BLaER1 treated with 17β-estradiol and CSF1 and Interleukin-3, amounts not matched to agents 10 nM and 100 nM (cell line): ENCODE measurements around the gene HOXC9.
A peak's percentile ranks its signal among the peaks of the same experiment; 100 is the strongest.

Source experiments
- H3K27ac ChIP-seq, 11 experiments: shearing (Covaris generic); formaldehyde crosslinking; 2 replicates each; pipeline ENCODE4 v1.8.1; 2022
- H3K27me3 ChIP-seq, 11 experiments: shearing (Covaris generic); formaldehyde crosslinking; 2 replicates each; pipeline ENCODE4 v1.8.1; 2022
- H3K36me3 ChIP-seq, 11 experiments: shearing (Covaris generic); formaldehyde crosslinking; 2 replicates each; pipeline ENCODE4 v1.8.1; 2022
- H3K4me1 ChIP-seq, 10 experiments: shearing (Covaris generic); formaldehyde crosslinking; 2 replicates each; pipeline ENCODE4 v1.8.1; 2022
- H3K4me2 ChIP-seq, 11 experiments: shearing (Covaris generic); formaldehyde crosslinking; 2 replicates each; pipeline ENCODE4 v1.8.1; 2022
- H3K4me3 ChIP-seq, 10 experiments: shearing (Covaris generic); formaldehyde crosslinking; 2 replicates each; pipeline ENCODE4 v1.8.1; 2022
- H3K9ac ChIP-seq, 11 experiments: shearing (Covaris generic); formaldehyde crosslinking; 2 replicates each; pipeline ENCODE4 v1.8.1; 2022
- H3K9me3 ChIP-seq, 11 experiments: shearing (Covaris generic); formaldehyde crosslinking; replicated peaks in 1 of 11; 2 replicates each; pipeline ENCODE4 v1.8.1; 2022
- H4K20me1 ChIP-seq, 11 experiments: shearing (Covaris generic); formaldehyde crosslinking; 2 replicates each; pipeline ENCODE4 v1.8.1; 2022
- Cebpa-rat ChIP-seq, 11 experiments: shearing (Covaris generic); IDR thresholded peaks; 2 replicates each; pipeline ENCODE4 v1.8.1; 2022

Gene HOXC9

DNA sequence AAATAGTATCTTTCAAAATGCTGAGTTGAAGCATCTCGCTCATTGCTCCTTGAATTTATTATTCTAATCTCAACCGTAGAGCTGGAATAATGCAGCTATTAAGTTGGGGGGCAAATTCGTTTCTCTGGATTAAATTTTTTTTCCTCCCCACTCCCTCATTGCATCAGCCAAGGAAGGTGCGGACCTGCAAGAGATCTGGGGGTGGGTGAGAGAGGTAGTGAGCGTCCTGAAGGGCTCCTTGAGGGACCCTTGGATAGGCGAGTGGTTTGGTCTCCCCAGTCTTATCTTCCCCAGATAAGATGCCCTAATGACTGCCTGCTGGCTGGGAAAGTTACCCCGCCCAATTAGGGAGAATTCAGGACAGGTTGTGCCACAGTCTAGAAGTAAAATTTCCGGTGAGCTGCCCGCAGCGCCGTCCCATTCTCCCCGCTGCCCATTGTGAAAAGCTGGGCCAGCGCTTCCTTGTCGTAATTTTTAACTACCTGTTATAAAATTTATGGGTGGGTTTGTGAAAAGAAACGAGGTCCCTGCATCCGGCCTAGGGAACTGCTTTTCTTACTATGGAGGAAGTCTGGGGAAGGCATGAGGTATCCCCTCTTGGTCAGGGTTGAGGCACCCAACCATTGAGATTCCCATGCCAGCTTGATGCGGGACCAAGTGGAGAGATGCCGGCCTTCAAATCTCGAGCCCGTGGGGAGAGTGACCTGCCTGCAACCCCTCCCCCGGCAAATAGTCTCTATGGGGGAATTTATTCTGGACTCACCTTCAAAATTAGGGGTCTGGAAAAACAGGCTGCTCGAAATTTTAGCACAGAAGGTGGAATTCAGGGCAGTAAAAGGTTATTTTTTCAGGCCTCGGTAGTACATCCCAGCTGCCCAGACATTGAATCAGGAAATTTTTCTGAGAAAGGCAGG, 15.3 kb downstream of the HOXC9 start:
- no peak overlapping the region for H3K4me2 ChIP-seq
- peaks cover 0 to 7% (median 0%) of the 10 kb centered on the region in 10 experiments; a peak in 3 of 20 replicates for H3K4me1 ChIP-seq
- no peak overlapping the region for H3K9ac ChIP-seq
- H3K9me3 ChIP-seq, result peaks cover 0 to 38% (median 5%) of the 10 kb centered on the region in 11 experiments; a peak in 8 of 22 replicates
- no peaks in the 10 kb centered on the region for H3K36me3 ChIP-seq
- peaks cover 0 to 89% (median 66%) of the 10 kb centered on the region in 11 experiments; a peak in 18 of 22 replicates for H4K20me1 ChIP-seq
- no peak overlapping the region for H3K4me3 ChIP-seq
- H3K27ac ChIP-seq, result no peak overlapping the region
- no peak for TF ChIP-seq Cebpa-rat (IDR thresholded peaks at IDR 0.05)
- H3K27me3 ChIP-seq, result peaks cover 100% of the 10 kb centered on the region in 11 experiments

DNA sequence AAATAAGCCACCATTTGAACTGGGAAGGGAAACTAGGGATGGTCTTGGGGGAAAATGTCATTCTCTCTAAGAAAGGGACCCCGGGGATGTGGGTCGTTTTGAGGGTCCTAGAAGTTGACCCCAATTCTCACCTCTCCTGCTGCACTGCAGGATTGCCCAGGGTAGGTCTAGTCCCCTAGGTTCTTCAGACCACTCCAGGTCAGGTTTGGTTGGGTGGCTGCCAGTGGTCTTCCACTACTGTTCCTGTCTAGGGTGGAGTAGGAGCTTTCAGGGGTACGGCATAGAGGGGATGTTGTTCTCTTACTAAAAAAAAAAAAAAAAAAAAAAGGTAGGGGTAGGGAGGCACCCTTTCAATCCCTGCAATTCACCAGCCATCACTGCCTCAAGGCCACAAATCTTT, 16.1 kb downstream of the HOXC9 start:
- peaks cover 100% of the 10 kb centered on the region in 11 experiments for H3K27me3 ChIP-seq
- no peak overlapping the region for H3K27ac ChIP-seq
- TF ChIP-seq Cebpa-rat (IDR thresholded peaks at IDR 0.05), result no peak
- peaks cover 0 to 38% (median 5%) of the 10 kb centered on the region in 11 experiments; a peak in 8 of 22 replicates for H3K9me3 ChIP-seq
- H3K9ac ChIP-seq, result no peak overlapping the region
- H3K4me1 ChIP-seq, result peaks cover 0 to 6% (median 0%) of the 10 kb centered on the region in 10 experiments; a peak in 3 of 20 replicates
- H3K4me2 ChIP-seq, result no peak overlapping the region
- H3K36me3 ChIP-seq, result no peaks in the 10 kb centered on the region
- peaks cover 0 to 89% (median 66%) of the 10 kb centered on the region in 11 experiments; a peak in 18 of 22 replicates for H4K20me1 ChIP-seq
- H3K4me3 ChIP-seq, result no peak overlapping the region

DNA sequence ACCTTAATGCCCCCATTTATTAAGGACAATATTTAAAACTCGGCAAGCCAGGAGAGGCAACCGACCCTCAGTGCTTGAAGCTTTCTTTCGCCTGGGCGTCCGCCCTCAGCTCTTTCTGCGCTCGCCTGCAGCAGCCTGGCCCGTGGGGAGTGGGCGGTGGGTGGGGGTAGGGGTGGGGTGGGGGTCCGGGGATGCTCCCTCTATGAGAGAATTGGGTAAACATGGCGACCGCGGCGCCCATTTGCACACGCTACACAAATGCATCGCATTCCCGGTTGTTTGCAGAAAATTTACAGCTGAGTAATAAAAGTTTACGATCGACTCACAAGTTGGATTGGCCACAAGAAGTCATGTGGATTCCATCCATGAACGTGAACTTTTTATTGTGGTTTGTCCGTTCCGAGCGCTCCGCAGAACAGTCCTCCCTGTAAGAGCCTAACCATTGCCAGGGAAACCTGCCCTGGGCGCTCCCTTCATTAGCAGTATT, 16.6 kb downstream of the HOXC9 start:
- Histone ChIP-seq H3K27ac (no peak overlapping the region), H3K9me3 (peaks cover 0 to 38% (median 5%) of the 10 kb centered on the region in 11 experiments; a peak in 8 of 22 replicates), H3K36me3 (no peaks in the 10 kb centered on the region), H3K9ac (no peak overlapping the region), H3K27me3 (peaks cover 100% of the 10 kb centered on the region in 11 experiments), H3K4me2 (no peak overlapping the region), H4K20me1 (peaks cover 0 to 89% (median 66%) of the 10 kb centered on the region in 11 experiments; a peak in 18 of 22 replicates), H3K4me3 (no peak overlapping the region), H3K4me1 (peaks cover 0 to under 1% (median 0%) of the 10 kb centered on the region in 10 experiments; a peak in 2 of 20 replicates)
- TF ChIP-seq Cebpa-rat (IDR thresholded peaks at IDR 0.05), result no peak

DNA sequence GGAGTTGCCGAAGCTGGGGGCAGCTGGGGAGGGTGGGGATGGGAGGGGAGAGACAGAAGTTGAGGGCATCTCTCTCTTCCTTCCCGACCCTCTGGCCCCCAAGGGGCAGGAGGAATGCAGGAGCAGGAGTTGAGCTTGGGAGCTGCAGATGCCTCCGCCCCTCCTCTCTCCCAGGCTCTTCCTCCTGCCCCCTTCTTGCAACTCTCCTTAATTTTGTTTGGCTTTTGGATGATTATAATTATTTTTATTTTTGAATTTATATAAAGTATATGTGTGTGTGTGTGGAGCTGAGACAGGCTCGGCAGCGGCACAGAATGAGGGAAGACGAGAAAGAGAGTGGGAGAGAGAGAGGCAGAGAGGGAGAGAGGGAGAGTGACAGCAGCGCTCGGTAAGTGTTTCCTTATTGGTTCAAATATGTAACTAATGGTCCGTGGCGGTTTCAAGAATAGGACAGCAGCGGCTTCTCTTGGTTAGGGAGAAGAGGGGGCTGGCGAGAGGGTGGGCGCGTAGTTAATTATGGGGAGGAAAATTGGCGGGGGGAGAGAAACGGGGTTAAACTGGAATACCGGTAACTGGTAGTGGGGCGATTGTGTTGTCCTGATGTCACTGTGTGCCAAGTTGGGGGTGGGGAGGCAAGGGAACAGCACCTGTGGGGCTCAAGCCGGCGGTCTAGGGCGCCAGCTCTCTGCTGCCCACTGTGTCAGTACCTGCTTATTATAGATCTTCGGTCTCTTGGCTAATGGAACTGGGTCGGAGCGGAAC, 17.2 kb downstream of the HOXC9 start:
- peaks cover 100% of the 10 kb centered on the region in 11 experiments for H3K27me3 ChIP-seq

DNA sequence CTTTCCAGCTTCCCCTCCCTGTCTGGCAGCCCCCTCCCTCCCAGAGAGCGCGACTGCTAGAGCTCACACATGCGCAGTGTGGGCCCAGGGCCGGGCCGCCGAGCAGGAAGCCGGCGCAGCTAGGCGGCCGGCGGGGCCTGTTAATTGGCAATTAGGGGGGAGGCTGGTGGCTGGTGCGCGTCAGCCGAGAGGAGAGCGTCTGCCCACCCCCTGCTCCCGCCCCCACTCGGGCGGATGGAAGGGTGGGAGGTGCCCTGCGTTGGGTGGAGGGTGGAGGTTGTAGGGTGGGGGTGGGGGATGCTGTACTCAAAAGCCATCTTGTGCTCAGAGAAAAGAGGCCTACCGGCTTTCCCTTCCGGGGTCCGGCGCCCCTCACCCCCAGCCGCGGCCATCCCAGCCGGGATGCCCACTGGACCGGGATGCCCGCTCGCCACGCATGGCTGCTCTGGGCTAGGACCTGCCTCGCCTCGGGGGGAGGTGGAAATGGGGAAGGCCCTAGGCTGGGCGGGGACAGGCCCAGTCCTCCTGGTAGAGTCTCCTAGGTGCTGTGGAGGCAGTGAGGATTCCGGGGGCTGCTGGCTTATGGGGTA, 18.0 kb downstream of the HOXC9 start:
- Histone ChIP-seq H3K36me3 (no peaks in the 10 kb centered on the region), H3K4me3 (peak overlapping the region in 3 of 10 experiments; percentile 16 to 36 (median 24); a peak in 3 of 20 replicates), H3K4me2 (peak overlapping the region in 6 of 11 experiments; percentile 16 to 62 (median 46); a peak in 7 of 22 replicates), H3K27me3 (peaks cover 100% of the 10 kb centered on the region in 11 experiments), H4K20me1 (peaks cover 0 to 91% (median 65%) of the 10 kb centered on the region in 11 experiments; a peak in 18 of 22 replicates), H3K4me1 (no peaks in the 10 kb centered on the region; a peak in 1 of 20 replicates), H3K9me3 (peaks cover 0 to 35% (median 5%) of the 10 kb centered on the region in 11 experiments; a peak in 8 of 22 replicates), H3K27ac (no peak overlapping the region), H3K9ac (no peak overlapping the region)
- no peak for TF ChIP-seq Cebpa-rat (IDR thresholded peaks at IDR 0.05)

More for the DNA sequence above, 17.2 kb downstream of the HOXC9 start:
- no peak overlapping the region for H3K9ac ChIP-seq
- peaks cover 0 to 91% (median 69%) of the 10 kb centered on the region in 11 experiments; a peak in 18 of 22 replicates for H4K20me1 ChIP-seq
- no peak for TF ChIP-seq Cebpa-rat (IDR thresholded peaks at IDR 0.05)
- peaks cover 0 to 38% (median 5%) of the 10 kb centered on the region in 11 experiments; a peak in 8 of 22 replicates for H3K9me3 ChIP-seq
- no peaks in the 10 kb centered on the region for H3K36me3 ChIP-seq
- peak overlapping the region in 2 of 11 experiments; percentile 50 to 62; a peak in 2 of 22 replicates for H3K4me2 ChIP-seq
- no peaks in the 10 kb centered on the region; a peak in 1 of 20 replicates for H3K4me1 ChIP-seq
- 0 out of 20 replicates have a peak overlapping the region, but pooled peaks of 2 of the 10 experiments have one; percentile 16 to 24 for H3K4me3 ChIP-seq
- H3K27ac ChIP-seq, result no peak overlapping the region

DNA sequence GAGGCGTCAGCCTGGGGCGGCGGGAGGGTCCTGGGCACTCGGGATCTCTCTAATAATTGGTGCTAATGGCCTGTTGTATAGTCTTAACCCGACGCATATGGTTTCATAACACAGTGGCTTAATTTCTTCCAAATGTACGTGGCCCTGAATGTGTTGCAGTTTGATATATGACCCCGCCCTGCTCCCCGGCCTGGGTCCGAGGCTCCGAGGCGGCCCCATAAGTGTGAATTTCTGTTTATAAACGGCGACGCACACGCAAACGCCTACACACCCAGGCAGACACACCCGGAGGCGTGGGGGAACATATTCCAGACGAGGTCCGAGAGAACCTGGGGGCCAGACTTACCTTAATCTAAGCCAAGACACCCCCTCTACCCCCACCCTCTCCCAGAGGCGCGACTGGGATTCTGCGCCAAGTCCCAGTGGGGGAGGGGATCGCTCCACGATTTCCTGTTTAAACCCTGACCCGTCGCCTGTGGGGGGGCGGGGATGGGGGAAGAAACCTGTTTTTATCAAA, 18.6 kb downstream of the HOXC9 start:
- peak overlapping the region in 2 of 10 experiments; percentile 24 to 36; a peak in 2 of 20 replicates for H3K4me3 ChIP-seq

DNA sequence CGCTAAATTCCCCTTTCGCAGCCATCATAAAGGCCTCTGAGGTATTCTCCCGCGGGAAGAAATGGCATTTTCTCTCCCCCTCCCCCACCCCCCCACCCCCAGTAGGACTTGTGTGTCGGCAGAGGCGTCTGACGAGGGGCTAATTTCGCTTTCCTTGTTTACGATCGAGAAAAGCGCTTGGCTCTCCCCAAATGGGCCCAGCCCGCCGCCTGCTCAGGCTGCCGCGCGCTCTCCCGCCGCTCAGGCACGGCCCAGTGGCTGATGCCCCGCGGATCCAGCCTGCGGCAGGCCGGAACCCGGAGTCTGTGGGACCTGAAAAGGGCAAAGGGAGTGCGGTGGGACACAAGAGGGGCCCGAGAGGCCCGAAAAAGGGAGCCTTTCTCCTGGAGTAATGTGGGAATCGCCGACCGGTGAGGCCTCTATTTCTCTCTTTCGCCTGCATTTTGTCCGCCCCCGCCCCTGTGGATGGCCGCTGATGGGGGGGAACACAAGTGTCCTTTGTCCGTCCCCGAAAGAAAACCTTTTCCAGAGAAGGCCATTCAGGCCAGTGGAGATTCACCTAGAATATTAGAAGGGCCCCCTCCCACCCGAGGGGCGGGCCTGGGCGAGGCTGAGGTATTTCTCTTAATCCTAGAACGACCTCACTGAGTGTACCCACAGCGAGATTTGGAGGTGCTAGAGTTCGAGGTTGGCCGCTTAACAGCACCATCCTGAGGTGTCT, 19.3 kb downstream of the HOXC9 start:
- no peak overlapping the region for H3K4me2 ChIP-seq
- no peak for TF ChIP-seq Cebpa-rat (IDR thresholded peaks at IDR 0.05)
- H3K36me3 ChIP-seq, result no peaks in the 10 kb centered on the region
- peaks cover 0 to 24% (median 4%) of the 10 kb centered on the region in 11 experiments; a peak in 6 of 22 replicates for H3K9me3 ChIP-seq
- H3K9ac ChIP-seq, result no peak overlapping the region
- H4K20me1 ChIP-seq, result peaks cover 0 to 91% (median 74%) of the 10 kb centered on the region in 11 experiments; a peak in 17 of 22 replicates
- no peak overlapping the region for H3K27ac ChIP-seq
- H3K27me3 ChIP-seq, result peaks cover 100% of the 10 kb centered on the region in 11 experiments
- H3K4me1 ChIP-seq, result no peaks in the 10 kb centered on the region; a peak in 1 of 20 replicates
- no peak overlapping the region for H3K4me3 ChIP-seq

More for the DNA sequence above, 18.6 kb downstream of the HOXC9 start:
- no peak for TF ChIP-seq Cebpa-rat (IDR thresholded peaks at IDR 0.05)
- Histone ChIP-seq H3K27ac (no peak overlapping the region), H3K9ac (no peak overlapping the region), H3K9me3 (peaks cover 0 to 29% (median 4%) of the 10 kb centered on the region in 11 experiments; a peak in 8 of 22 replicates), H3K4me2 (peak overlapping the region in 6 of 11 experiments; percentile 16 to 62 (median 46); a peak in 3 of 22 replicates), H3K4me1 (no peaks in the 10 kb centered on the region; a peak in 1 of 20 replicates), H3K27me3 (peaks cover 100% of the 10 kb centered on the region in 11 experiments), H3K36me3 (no peaks in the 10 kb centered on the region), H4K20me1 (peaks cover 0 to 91% (median 71%) of the 10 kb centered on the region in 11 experiments; a peak in 17 of 22 replicates)
